Mesodermal cell (in vitro differentiated cells): ENCODE data around the gene EPG5.

ENCODE experiments used
- H3K27ac ChIP-seq: 2 replicates; pipeline ENCODE4 v1.7.0; 2013; ENCODE audit warnings: mild to moderate bottlenecking, low read depth, low read length, moderate library complexity; ENCODE audit not compliant: severe bottlenecking
- H3K36me3 ChIP-seq: 2 replicates; pipeline ENCODE4 v1.7.1; 2013; ENCODE audit warnings: mild to moderate bottlenecking, low read length, moderate library complexity; ENCODE audit not compliant: control insufficient read depth, insufficient read depth
- H3K4me1 ChIP-seq: one replicate; pipeline ENCODE4 v1.7.1; 2013; ENCODE audit warnings: mild to moderate bottlenecking, low read length; ENCODE audit not compliant: insufficient read depth, control insufficient read depth, poor library complexity, severe bottlenecking
- H3K4me3 ChIP-seq: 2 replicates; pipeline ENCODE4 v1.7.0; 2013; ENCODE audit warnings: low read length, control low read depth, mild to moderate bottlenecking; ENCODE audit not compliant: insufficient read depth, poor library complexity, severe bottlenecking; ENCODE audit errors: extremely low read depth
- H3K9me3 ChIP-seq: 2 replicates; pipeline ENCODE4 v1.7.1; 2013; ENCODE audit warnings: mild to moderate bottlenecking, low read length, moderate library complexity; ENCODE audit not compliant: control insufficient read depth
- WGBS, 2 experiments: methylation state at CpG; one replicate each; pipeline ENCODE4 v1.1.5; 2013; ENCODE audit warnings: missing lambda C conversion rate in 2 of 2; ENCODE audit not compliant: insufficient coverage in 2 of 2; 5-methylcytosine and 5-hydroxymethylcytosine counted together

EPG5 gene

DNA sequence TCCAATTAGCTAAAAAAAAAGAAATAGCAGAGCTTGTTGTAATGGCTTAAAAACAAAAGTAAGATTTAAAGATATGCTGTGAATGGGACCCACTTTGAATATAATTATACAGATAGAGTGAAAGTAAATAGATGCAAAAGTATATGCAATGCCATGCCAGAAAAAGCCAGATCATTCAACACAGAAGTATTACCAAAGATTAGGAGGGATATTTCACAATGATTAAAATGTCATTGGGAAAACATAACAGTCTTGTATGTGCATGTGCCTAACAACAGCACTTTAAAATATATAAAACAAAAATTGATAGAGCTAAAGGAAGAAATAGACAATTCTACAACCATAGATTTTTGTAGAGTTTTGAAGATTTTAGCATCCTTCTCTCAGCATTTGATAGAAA is 161.6 kb downstream of the EPG5 start:
- Histone ChIP-seq H3K4me3 (no peak overlapping the region), H3K27ac (no peak overlapping the region), H3K4me1 (no peaks in the 10 kb centered on the region), H3K36me3 (no peaks in the 10 kb centered on the region), H3K9me3 (peaks cover 11% of the 10 kb centered on the region)

DNA sequence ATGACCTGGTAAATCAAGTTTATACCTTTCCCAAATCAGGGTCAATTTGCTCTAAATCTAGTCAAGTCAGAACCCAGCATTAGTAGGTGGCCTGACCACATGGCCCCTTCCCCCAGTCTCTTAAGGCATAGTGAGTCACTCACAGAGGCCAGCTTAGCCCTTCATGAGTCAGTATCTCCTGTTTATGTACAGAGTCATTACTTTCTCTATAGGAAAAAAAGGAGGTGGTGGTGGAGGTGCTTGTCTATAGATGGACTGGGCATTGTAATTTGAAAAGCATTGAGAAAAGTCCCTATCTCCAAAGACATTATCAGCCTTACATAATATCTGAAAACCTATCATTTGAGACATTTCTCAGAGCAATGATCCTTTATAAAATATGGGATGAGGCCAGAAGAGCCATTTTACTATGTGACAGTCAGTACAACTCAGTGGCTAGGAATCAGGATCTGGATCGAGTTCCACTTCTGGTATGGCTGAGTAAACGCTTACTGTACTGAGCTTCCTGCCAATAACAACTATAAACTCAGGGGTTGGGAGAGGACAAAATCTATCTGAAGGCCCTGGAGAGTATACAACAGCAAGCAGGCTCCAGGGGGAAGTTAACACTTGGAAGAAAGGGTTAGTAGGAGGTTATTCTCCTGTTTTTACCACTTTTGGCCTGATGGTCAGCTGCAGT is 164.2 kb downstream of the EPG5 start:
- no peaks in the 10 kb centered on the region for H3K36me3 ChIP-seq
- no peaks in the 10 kb centered on the region for H3K4me1 ChIP-seq
- no peak overlapping the region for H3K4me3 ChIP-seq
- peak overlapping the region; percentile 84 for H3K27ac ChIP-seq
- WGBS, 2 experiments: 60% methylated on average over 1 of the region's 2 CpGs; no CpG with 5 or more reads in 1 of the 2 experiments
- peaks cover 14% of the 10 kb centered on the region for H3K9me3 ChIP-seq

DNA sequence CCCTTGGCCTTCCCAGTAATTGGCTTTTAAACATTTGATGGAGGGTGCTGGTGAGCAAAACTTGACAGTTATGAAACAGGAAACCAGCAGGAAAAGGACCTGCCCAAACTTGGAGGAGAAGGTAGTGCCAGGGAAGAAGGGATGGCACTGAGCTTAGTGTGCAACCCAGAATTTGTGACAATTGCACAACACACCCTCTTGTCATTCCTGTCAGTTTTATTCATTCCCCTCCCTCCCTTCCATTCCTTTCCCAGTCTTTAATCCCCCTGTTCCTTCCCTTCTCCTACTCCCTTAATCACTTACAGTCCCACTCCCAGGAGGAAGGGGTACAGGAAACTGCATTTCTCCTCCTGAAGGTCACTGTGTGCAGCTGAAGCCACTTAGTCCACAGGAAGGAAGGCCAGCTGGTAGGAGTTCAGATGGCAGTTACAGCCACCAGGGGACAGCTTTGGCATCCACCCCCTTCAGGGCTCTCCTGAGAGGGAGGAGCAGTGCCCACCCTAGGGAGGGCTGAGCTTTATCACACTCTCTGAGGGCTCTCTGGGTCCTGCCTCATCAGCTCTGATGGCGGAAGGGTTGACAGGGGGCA is 165.6 kb downstream of the EPG5 start:
- no peaks in the 10 kb centered on the region for H3K4me1 ChIP-seq
- H3K36me3 ChIP-seq: no peaks in the 10 kb centered on the region
- peaks cover 14% of the 10 kb centered on the region for H3K9me3 ChIP-seq
- H3K4me3 ChIP-seq: no peak overlapping the region
- 78% methylated on average over 1 of the region's 1 CpG; no CpG with 5 or more reads in 1 of the 2 experiments for WGBS, 2 experiments
- no peak overlapping the region for H3K27ac ChIP-seq
